A673 (cell line): ENCODE measurements around the gene COL4A1. TPM values are rescaled to one million over a fixed set of nuclear protein-coding genes. Genes with fewer than 3 reads are reported as not detected.

Experiments used
- BruUV-seq: library from RNA; stranded (reverse); fragments of 400-500 nt; replicated peaks from 2 replicates; lab custom pipeline; 2021; lab: Mats Ljungman, UMichigan
- CTCF ChIA-PET: fragments of 300-600 bp; sonication (Branson Sonifier 250); formaldehyde crosslinking; loops from one replicate; lab custom pipeline; 2022; ENCODE audit warnings: antibody characterized with exemption; lab: Charles Lee
- POLR2A ChIA-PET: fragments of 300-600 bp; sonication (Branson Sonifier 250); formaldehyde crosslinking; loops from one replicate; lab custom pipeline; 2022; ENCODE audit warnings: antibody characterized with exemption; ENCODE audit not compliant: low non-redundant PET; lab: Charles Lee
- DNase-seq: peaks from one replicate; pipeline ENCODE4 v3.0.0-alpha.2; 2015; ENCODE audit warnings: low spot score
- H3K27ac ChIP-seq: fragments of 200-600 bp; sonication (generic); 2 replicates; pipeline ENCODE4 v1.5.1; 2016; ENCODE audit warnings: mixed run types, low read depth, mild to moderate bottlenecking, mixed read lengths, antibody characterized with exemption, low read length; ENCODE audit not compliant: poor library complexity, severe bottlenecking
- H3K27me3 ChIP-seq: fragments of 200-600 bp; sonication (generic); replicated peaks from 2 replicates; pipeline ENCODE4 v1.6.1; 2017; ENCODE audit warnings: mixed run types, low read depth, mild to moderate bottlenecking, mixed read lengths, antibody characterized with exemption, low read length; ENCODE audit not compliant: insufficient read depth, poor library complexity
- H3K36me3 ChIP-seq: fragments of 200-600 bp; sonication (generic); 2 replicates; pipeline ENCODE4 v1.6.1; 2016; ENCODE audit warnings: mixed run types, mild to moderate bottlenecking, mixed read lengths, antibody characterized with exemption, low read length; ENCODE audit not compliant: insufficient read depth, poor library complexity, severe bottlenecking
- H3K4me1 ChIP-seq: fragments of 200-600 bp; sonication (generic); 2 replicates; pipeline ENCODE4 v1.6.1; 2017; ENCODE audit warnings: mixed run types, mild to moderate bottlenecking, mixed read lengths, antibody characterized with exemption, low read length; ENCODE audit not compliant: insufficient read depth, poor library complexity, severe bottlenecking
- H3K4me3 ChIP-seq: fragments of 200-600 bp; sonication (generic); 2 replicates; pipeline ENCODE4 v1.5.1; 2016; ENCODE audit warnings: low read depth, mixed run types, mild to moderate bottlenecking, mixed read lengths, low read length; ENCODE audit not compliant: poor library complexity, severe bottlenecking
- H3K9me3 ChIP-seq: fragments of 200-600 bp; sonication (generic); 2 replicates; pipeline ENCODE4 v1.6.1; 2016; ENCODE audit warnings: mixed run types, low read depth, mild to moderate bottlenecking, mixed read lengths, antibody characterized with exemption, low read length; ENCODE audit not compliant: poor library complexity, severe bottlenecking
- CTCF ChIP-seq: fragments of 300-800, 200-600 bp; sonication (generic); conservative IDR thresholded peaks from 2 replicates; pipeline ENCODE4 v1.5.1; 2017; ENCODE audit warnings: low read depth, mild to moderate bottlenecking, antibody characterized with exemption, low read length, moderate library complexity, mixed read lengths
- EZH2 ChIP-seq: fragments of 200-600 bp; sonication (generic); IDR thresholded peaks from 2 replicates; pipeline ENCODE4 v1.6.1; 2017; ENCODE audit warnings: borderline replicate concordance, low read depth, mild to moderate bottlenecking, mixed read lengths, antibody characterized with exemption, low read length; ENCODE audit not compliant: poor library complexity, severe bottlenecking
- intact Hi-C: fragments of 100-400 bp; cut with micrococcal nuclease; formaldehyde crosslinking; loops from one replicate; pipeline ENCODE4 v1.10.0; 2022; ENCODE audit not compliant: unreplicated experiment
- total RNA-seq: library from RNA; stranded (reverse); gene quantifications from 2 replicates; pipeline ENCODE4 v1.2.3, GENCODE V29; 2021

COL4A1 gene
- total RNA-seq, 1 experiment from 2014 or later = 83.9 TPM

DNA sequence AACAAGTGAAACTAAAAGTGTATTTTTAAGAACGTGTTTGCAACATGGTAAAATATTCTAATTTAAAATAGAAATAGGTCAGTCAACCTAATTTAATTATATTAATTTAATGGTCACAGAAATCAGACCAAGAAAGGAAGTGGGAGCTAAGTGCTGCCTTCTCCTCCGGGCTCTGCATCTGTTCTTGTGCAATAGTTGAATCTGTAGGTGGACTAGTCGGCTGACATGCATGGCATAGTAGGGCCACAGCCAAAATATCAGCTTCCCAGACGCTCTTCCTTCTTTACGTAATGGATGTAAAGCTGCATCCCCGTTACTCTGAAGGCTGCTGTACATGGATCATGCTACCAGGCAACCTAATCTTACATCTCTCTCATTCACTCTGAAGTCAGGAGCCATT, 47.3 kb downstream of the COL4A1 start:
- POLR2A ChIA-PET = no interaction called here
- Histone ChIP-seq H3K4me1 (peaks cover 4% of the 10 kb centered on the region), H3K9me3 (no peaks in the 10 kb centered on the region), H3K27me3 (no peaks in the 10 kb centered on the region), H3K4me3 (no peak overlapping the region), H3K36me3 (no peaks in the 10 kb centered on the region), H3K27ac (no peak overlapping the region)
- TF ChIP-seq EZH2 (no peak), CTCF (no peak)
- intact Hi-C loops = no loop called here
- CTCF ChIA-PET = no interaction called here
- DNase-seq = no peak
- no TSS peak for BruUV-seq

DNA sequence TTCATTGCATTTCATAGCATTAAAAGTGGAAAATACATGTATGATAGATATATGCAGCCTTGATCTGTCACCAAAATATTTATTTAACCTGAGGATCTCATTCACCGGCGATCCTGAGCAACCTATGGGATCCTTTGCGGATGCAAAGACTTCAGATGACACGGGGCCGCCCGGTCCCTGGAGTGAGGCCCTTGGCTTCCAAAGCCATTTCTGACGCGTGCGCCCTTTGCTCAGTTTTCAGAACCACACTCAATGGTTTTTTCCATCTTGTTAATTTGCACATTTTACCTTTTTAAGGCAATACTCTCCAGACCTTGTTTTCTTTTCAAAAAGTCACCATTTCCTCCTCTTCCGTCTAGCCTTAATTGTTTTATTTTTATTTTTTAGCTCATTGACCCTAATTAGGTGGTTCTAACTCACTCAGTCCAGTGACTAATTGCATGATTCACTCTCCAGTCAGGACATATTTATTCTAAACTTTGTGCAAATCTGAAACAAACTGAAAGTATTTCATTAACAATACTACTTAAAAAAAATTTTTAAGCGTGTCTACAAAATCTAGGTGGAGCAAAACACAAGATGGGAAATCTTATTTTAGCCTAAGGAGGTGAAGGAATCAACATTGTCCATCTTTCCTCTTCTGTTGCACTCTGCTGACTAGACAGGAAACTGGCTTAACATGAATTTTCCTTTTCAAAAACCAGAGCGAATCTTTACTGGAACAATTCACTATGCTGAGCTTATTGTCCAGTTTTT, 47.9 kb downstream of the COL4A1 start:
- Histone ChIP-seq H3K27me3 (no peaks in the 10 kb centered on the region), H3K36me3 (no peaks in the 10 kb centered on the region), H3K4me1 (peaks cover 4% of the 10 kb centered on the region), H3K9me3 (no peaks in the 10 kb centered on the region), H3K4me3 (no peak overlapping the region), H3K27ac (no peak overlapping the region)
- intact Hi-C loops = no loop called here
- no TSS peak for BruUV-seq
- CTCF ChIA-PET = no interaction called here
- TF ChIP-seq EZH2 = no peak
- TF ChIP-seq CTCF = no peak
- POLR2A ChIA-PET = no interaction called here
- DNase-seq = no peak

DNA sequence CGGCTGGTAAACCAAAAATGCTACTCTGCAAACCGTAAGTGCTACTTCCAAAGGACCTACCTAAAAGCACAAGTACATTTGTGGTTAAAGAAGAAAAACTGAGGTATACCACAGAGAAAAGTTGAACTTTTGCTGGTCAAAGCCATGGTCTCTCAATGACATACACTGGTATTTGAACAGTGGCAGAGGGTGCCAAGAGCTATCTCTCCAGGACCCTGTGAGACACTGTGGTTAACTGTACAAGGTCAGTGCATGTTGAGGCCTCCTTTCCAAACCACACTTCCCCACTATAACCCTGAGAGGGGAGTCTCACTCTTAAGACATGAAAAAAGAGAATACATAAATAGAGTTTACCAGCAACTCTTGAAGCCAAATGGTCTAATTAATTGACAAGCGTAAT, 49.5 kb downstream of the COL4A1 start:
- no peak overlapping the region for H3K4me3 ChIP-seq
- CTCF ChIA-PET = no interaction called here
- intact Hi-C loops = no loop called here
- H3K4me1 ChIP-seq = peaks cover 4% of the 10 kb centered on the region
- POLR2A ChIA-PET = no interaction called here
- H3K27ac ChIP-seq = no peak overlapping the region
- TF ChIP-seq EZH2 = no peak
- TF ChIP-seq CTCF = no peak
- no TSS peak for BruUV-seq
- DNase-seq = no peak
- no peaks in the 10 kb centered on the region for H3K9me3 ChIP-seq
- no peaks in the 10 kb centered on the region for H3K27me3 ChIP-seq
- H3K36me3 ChIP-seq = no peaks in the 10 kb centered on the region
